Measurements from ENCODE around the gene HOXA6.

DNA sequence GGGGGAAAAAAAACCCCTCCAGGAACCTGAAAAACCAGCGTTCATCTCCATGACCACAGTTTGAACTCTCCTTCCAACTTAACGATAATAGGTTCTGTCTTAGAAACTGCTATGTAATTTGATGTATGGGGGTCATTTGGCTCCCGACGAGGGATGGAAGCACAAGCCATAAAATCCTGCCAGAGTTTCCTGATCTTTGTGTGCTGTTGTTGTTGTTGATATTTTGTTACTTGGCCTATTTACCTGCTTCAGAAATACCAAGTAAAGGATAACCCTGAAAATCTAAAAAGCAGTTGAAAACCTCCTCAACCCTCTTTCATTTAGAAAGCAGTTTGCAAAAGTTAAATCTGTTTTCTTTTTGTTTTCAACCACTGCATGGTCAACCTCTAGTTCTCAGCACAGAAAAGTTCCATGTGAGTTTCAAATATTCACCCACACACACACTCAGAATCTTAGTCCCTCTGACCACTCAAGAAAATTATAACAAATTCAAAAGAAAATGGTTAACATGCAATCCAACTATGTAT, 35.8 kb downstream of the HOXA6 start:
- TF ChIP-seq, protein P1, sequence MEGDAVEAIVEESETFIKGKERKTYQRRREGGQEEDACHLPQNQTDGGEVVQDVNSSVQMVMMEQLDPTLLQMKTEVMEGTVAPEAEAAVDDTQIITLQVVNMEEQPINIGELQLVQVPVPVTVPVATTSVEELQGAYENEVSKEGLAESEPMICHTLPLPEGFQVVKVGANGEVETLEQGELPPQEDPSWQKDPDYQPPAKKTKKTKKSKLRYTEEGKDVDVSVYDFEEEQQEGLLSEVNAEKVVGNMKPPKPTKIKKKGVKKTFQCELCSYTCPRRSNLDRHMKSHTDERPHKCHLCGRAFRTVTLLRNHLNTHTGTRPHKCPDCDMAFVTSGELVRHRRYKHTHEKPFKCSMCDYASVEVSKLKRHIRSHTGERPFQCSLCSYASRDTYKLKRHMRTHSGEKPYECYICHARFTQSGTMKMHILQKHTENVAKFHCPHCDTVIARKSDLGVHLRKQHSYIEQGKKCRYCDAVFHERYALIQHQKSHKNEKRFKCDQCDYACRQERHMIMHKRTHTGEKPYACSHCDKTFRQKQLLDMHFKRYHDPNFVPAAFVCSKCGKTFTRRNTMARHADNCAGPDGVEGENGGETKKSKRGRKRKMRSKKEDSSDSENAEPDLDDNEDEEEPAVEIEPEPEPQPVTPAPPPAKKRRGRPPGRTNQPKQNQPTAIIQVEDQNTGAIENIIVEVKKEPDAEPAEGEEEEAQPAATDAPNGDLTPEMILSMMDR (IDR thresholded peaks at IDR 0.05): no peak
- no peak for TF ChIP-seq POLR2A (IDR thresholded peaks at IDR 0.05)

Data from heart left ventricle (tissue), 13 donors.